Brain pericyte (primary cell): ENCODE results near the gene C1orf174.
A peak's percentile ranks its signal among the peaks of the same experiment; 100 is the strongest.

ENCODE experiments used
- DNase-seq: peaks from one replicate; pipeline ENCODE4 v3.0.0-alpha.2; 2012; ENCODE audit warnings: low read depth, low spot score

Gene C1orf174

GRCh38 chr1:3871451-3871805 is 28.6 kb downstream of the C1orf174 start:
- DNase-seq, result no peak

GRCh38 chr1:3869751-3870301 is 30.2 kb downstream of the C1orf174 start:
- no peak for DNase-seq

GRCh38 chr1:3868464-3869006 is 31.5 kb downstream of the C1orf174 start:
- no peak for DNase-seq

DNA sequence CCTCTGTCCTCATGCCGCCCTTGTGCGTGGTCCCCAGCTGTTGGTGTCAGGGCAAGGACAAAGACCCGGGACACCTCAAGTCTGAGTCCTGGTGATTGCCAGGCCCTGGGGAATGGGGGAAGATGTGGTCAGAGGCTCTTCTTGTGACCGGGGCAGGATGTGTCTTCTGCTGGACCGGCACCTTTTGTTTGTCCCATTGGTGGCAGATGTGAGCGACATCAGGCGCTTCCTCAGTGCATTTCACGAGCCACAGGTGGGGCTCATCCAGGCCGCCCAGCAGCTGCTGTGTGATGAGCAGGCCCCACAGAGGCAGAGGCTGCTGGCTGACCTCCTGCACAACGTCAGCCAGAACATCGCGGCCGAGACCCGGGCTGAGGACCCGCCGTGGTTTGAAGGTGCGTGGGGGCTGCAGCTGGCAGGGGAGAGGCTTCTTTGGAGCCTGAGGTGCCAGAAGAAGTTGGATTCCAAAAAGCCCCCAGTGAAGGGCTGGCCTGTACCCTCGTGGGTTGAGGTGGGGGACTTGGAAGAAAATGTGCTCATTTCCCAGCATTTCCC is 34.4 kb downstream of the C1orf174 start:
- no peak for DNase-seq

DNA sequence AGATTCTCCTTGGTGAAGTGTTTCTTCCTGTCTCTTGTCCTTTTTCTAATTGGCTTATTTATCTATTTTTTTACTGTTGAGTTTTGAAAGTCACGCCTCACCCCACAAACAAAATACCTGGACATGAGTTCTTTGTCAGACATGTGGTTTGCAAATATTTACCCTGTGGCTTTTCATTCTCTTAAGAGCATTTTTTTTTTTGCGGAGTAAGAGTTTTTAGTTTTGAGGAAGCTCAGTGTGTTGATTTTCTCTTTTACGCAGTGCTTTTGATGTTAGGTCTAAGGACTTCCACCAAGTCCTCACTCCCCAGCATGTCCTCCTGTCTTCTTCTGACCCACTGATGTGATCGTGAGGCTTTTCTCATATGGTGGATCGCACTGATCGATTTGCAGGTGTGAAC is 35.2 kb downstream of the C1orf174 start:
- no peak for DNase-seq

DNA sequence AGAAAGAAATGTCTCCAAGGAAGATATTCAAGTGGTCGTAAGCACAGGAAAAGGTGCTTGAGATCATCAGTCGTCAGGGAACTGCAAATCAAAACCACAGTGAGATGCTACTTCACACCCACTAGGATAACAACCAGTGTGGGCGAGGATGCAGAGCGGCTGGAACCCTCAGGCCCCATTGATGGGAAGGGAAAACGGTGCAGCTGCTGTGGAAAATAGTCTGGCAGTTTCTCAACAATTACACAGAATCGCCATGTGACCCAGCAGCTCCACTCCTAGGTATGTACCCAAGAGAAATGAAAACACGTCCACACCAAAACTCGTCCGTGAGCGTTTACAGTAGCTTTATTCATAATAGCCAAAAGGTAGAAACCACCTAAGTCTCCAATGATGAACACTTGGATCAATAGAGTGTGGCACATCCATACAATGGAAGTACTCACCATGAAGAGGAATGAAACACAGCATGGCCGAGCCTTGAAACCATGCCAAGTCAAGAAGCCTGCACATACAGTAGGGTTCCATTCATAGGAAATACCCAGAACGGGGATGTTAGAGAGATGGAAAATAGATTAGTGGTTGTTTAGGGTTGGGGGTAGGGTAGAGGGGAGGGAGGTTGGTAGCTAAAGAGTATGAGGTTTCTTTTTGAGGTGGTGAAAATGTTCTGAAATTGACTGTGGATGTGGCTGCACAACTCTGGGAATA is 36.7 kb downstream of the C1orf174 start:
- no peak for DNase-seq

DNA sequence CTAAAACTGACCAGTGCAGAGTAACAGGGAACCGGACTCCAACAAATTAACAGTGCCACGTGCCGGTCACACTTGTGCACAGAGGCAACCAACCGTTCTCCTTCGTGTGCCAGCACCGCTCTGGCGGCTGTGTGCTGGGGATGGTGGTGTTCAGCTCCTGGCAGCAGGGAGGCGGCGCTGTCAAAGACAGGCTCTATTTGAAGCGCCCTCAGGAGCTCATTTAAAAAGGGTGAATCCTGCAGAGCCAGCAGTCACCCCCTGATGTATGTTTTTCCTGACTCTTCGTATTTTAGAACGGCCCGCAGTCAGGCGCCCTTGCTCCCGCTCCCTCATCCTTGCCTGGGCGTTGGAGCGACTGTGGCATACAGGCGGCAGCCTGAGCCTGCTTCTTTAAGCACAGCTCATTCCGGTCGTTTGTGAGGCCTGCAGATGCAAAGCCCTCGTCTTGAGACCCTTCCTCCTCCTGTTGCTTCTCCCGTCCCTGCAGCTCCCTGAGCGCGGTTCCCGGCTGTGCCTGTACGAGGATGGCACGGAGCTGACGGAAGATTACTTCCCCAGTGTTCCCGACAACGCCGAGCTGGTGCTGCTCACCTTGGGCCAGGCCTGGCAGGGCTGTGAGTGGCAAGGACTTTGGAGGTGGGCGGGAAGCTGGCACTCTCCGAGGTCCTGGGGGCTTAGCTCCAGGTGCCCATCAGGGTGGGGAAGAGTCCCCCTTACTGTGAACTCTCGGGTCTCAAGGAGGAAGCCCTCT is 41.7 kb downstream of the C1orf174 start:
- no peak for DNase-seq

- DNase-seq, result no peak
These were observed 42.3 kb downstream of the C1orf174 start for GRCh38 chr1:3857791-3858129.

DNA sequence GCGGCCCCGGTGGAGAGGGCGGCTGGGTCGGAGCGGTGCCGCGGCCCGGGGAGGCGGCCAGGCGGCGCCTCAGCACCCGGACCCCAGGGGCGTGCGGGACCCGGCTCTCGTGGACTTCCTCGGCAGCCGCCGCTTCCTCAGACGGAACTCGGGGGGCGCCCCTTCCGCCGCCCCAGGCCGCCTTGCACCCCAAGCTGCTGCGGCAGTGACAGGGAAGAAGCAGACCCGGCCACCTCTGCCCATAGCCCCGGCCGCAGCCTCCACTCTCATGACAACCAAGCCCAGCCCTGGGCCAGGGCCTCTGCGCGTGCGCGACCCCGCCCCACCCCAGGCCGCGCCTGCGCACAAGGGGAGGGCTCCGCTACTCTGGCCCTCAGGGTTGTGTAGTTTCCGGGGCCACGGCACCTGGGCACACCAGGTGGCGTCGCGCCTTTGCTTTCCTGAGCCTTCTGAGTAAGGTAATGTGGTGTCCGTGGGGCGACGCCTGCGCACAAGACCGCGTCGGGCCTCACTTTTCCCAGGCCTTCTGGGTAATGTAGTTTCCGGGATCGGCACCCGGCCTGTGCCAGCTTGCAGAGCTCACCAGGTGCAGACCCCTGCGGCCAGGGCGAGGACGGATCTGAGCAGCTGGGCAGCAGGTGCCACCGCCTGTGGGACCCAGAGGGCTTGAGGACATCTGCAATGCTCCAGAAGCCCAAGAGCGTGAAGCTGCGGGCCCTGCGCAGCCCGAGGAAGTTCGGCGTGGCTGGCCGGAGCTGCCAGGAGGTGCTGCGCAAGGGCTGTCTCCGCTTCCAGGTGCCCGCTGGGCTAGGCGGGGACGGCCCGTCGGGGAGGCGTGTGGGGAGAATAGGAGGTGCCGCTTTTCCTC is 42.9 kb downstream of the C1orf174 start, which contains the start of the genes CEP104 and DFFB:
Gene CEP104, minus strand, starts transcription at position 289 of the 868 bp plus-strand sequence. CDS start 4,804 bp downstream, outside the sequence.
Gene DFFB, plus strand, starts transcription at position 554 of the 868 bp plus-strand sequence. Its CDS starts 128 bp downstream, at position 682.
- peak; percentile 76 for DNase-seq

GRCh38 chr1:3852711-3853485 is 47.2 kb downstream of the C1orf174 start:
- no peak for DNase-seq

DNA sequence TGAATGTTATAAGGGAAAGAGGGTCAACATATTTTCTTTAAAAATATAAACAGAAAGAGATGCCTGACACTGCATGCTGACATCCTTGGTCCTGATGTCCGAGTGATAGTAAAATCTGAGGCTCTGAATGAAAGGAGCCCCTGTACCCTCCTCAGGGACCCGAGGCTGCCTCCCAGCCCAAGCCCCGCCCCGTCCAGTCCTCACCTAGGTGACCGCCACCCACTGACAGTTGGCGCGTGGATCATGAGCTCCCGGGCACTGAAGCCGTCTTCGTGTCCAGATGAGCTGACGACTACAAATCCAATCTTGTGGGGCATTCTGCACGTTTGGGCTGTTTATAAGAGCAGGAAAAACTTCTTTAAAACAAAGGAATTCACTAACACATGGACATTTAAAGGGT is 48.0 kb downstream of the C1orf174 start:
- DNase-seq, result no peak

- DNase-seq, result no peak
These were observed 48.8 kb downstream of the C1orf174 start for GRCh38 chr1:3851292-3851691.

- no peak for DNase-seq
These were observed 49.2 kb downstream of the C1orf174 start for GRCh38 chr1:3850857-3851256.

GRCh38 chr1:3847081-3847480 is 53.0 kb downstream of the C1orf174 start:
- DNase-seq, result no peak

DNA sequence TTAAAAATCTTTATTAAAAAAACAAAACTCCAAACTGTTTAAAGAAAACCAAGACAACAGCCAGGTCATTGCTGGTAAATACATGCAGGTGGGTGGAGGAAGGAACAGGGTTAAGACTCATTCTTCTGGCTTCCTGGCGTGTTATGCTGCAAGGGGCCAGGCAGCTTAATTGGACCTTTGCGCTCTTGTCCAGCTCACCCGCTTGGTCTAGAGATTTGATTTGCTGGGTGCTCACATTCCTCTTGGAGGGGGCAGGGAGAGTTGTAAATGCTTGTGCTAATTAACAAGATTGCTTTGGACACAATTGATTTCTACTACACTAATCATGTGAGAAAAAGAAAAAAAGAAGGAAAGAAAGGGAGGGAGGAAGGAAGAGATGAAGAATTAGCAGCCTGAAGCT is 53.5 kb downstream of the C1orf174 start:
- DNase-seq, result no peak

- DNase-seq, result no peak
These were observed 57.2 kb downstream of the C1orf174 start for GRCh38 chr1:3842912-3843311.

DNA sequence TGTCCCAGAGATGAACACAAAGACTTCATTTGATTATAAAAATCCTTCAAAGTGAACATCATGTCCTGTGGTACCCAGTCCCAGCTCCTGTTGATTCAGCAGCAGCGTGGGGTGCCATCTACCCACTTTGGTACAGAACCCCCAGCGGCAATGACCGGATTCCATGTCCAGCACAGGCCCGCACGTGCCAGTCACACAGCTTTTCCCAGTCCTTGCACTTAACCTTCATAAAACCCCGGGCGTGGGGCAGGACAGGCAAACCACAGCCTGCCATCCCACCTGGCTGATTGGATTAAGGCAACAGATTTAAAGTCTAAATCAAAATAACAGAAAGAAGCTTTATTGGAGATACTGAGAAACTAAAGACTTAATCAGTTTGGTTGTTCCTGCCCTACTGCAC is 58.6 kb downstream of the C1orf174 start:
- no peak for DNase-seq
